ENCODE results near the gene CDH2.

GRCh38 chr18:28132084-28132483 lies 44.8 kb downstream of the CDH2 start:
- TF ChIP-seq EP300 (IDR thresholded peaks at IDR 0.05), result no peak
- no peak for TF ChIP-seq POLR2A (IDR thresholded peaks at IDR 0.05)

All from gastroesophageal sphincter (tissue), 2 donors.